ENCODE data around the gene FAM107B. TPM values are rescaled to one million over a fixed set of nuclear protein-coding genes. Genes with fewer than 3 reads are reported as not detected.
"Not testable (repeated sequence)": the region's sequence is repeated elsewhere in the genome, so short reads cannot be mapped to it uniquely, and the experiment has no call there.

FAM107B gene
- polyA plus RNA-seq, 5 donors: 56.0 to 102 (median 87.1) TPM

DNA sequence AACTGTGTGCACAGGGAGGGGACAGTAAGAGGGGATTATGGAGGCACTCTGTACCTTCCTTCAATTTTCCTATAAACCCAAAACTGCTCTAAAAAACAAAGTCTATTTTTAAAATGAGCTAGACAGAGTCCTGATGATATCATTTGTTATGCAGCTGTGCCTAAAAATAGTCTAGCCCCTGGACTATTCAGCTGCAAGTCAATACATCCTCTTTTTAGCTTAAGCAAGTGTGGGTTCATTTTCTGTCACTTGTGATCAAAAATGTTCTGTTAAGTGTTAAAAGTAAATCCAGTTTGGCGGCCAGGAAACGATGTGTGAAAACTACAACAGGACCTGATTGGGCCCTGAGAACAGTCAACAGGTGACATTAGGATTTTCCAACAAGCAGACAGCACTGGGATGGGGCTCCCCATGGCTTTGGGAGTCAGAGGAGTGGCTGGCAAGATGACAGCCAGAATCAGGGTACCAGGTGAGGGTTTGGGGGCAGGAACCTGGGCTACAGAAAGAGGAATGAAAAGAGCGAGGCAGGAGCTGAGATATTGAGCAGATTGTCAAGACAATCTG, 33.9 kb downstream of the FAM107B start:
- no peak for DNase-seq

DNA sequence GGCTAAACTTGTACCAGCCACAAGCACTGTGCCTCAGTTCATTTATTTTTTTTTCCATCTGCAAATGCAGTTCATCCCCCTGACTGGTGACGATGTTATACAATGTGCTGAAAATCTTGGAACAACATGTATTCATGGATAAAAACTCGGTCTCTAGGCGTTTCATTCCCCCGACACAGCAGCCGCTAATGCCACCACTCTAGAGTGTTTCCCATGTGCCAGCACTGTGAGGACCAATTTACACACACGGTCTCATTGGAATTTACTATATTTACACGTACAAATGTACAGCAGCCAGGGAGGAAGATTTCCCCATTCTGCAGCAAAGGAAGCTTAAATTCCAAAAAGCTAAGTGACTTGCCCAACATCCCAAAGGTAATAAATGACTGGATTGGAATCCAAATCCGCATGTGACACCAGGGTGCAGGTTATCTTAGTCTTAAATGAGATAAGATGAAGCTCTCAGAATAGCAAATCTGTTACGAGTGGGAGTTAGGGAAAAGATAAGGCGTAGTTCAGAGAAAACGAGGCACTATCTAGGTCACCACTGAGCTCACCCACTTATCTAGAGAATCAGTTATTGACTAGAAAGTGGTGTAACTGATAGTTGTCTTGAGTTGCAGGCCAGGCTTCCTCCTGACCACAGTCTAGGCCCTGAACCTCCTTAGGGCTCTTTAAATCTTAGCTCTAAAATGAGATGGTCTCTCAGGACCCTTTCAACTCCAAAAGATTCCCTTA, 36.7 kb downstream of the FAM107B start:
- no peak for DNase-seq

DNA sequence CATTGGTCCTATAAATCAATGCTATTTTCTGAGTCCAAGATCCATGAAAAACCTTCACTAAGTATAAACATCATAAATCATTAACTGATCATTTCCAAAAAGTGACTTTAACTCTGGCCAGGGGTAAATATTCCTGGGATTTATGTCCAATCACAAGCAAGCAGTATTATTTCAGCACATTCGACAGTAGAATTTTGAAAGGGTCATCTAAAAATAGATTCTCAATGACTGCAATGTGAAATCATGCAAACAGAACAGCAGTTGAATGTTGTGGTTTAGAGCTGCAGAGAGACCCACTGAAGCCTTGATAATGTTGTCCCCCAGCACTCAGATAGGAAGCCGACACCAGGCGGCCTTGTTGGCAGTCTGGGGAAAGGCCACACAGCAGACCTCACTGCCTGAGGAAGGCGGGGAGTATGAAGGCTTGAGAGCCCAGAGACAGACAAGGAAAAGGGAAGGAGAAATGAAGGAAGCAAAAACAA, 38.1 kb downstream of the FAM107B start:
- DNase-seq: peak; percentile 56 to 57

DNA sequence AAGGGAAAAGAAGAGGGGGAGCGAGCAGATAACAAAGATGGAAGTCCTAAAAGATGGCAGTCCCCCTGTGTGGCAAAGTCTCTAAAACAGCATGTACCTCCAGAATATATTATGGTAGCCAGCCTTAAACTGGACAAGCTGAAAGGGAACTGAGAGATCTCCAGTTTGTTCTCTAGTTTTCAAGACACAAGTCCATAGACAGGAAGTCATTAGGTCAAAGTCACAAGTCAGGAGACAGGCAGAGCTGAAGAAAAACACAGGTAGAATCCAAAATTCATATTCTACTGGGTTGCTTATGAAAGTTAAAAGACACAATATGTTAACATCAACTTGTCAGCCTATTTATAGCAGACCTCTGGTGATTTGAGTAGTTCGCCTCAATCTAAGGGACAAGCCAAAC, 38.7 kb downstream of the FAM107B start:
- no peak for DNase-seq

DNA sequence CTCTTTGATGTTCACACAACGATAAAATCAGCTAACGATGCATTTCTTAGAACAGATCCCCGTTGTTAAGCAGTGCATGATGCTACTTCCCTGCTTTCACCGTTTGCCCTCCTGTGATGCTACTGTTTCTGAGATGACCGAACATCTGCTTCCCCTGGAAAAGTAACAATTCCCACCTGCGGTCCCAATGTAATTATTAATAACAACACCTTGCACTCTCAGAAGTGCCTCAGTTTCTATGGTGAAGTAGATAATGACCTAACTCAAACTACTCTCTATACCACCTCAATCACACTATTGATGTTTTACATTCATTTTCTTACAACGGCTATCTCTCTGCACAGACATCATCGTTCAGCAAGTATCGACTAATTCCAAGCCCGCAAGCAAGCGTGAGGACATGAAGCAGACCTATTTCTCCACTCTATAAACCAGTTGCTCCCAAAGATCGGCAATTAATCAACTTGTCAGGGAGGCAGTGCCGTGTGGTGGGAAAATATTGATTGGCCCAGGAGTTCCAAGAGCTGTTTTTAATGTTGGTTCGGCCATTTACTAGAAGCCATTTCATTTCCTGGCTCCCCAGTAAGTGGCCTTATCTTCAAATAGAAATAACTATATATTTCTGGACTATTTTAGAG, 42.7 kb downstream of the FAM107B start:
- no peak for DNase-seq

DNA sequence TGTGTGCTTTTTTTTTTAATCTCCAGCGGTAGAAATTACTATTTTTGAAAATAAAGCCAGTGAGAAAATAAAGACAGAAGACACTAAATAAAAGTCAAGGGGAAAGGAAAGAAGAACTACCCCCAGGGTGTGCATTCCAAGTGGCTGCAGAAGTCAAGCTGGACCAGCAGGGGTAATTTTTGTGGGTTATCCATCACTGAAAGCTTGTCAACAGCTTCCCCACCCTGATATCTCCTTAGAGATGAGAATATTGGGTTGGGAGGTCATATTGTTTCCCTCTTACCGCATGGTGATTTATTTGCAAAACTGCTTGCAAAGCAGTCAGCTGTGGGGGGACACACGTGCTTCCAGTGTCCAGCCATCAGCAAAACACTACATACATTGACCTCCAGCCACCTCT, 46.4 kb downstream of the FAM107B start:
- no peak for DNase-seq

DNA sequence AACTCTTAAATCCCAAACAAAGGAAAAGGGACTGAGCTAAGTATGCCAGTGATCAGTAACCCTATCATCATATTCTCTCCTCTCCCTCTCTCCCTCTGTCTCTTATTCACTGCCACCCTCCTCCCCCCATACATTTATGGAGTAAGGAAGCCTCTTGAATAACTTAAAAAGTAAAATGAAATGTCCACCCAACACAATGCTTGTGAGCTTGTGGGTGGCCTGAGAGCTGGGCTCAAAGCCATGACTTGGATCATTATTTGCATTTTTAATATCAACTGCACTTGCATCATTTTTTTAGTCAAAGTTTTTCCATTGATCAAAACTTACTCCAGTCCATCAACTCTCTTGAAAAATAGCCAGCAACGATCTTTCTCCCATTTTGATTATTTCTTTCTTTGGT, 46.8 kb downstream of the FAM107B start:
- DNase-seq: peak; percentile 48 to 53

DNA sequence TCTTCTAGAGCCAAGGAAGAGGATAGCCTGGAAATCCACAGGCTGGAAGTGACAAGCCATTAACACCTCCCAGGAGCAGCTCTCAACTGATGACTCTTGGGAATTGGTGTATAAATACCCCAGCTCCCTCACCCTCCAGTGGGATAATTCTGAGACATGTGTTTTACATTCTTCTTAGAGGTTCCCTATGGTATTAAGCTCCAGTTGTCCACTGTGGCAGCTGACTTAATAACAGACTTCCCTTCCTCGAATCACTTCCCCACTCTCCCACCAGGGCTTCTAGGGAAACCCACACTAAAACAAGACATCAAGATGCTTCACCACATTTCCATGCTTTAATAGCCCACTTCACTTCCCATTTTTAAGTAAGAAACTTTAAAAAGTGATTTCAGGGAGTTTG, 47.2 kb downstream of the FAM107B start:
- DNase-seq: no peak

DNA sequence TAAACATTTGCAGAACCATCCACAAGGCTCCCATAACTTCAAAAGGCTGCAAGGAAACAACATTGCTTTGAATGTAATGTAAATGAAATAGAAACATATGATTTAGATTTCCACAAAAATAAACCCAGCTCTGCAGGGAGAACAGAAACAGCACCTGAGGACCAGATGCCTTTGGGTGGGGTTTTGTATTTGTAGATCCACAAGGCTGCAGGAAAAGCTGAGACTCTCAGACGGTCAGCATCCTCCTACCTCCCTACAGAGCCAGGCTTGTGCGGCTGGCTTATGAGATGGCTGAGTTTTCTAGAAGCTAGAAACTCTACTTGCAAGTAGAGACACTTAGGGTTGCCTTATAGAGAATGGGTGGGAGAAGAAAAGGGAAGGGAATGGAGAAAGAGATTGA, 49.8 kb downstream of the FAM107B start:
- no peak for DNase-seq

DNA sequence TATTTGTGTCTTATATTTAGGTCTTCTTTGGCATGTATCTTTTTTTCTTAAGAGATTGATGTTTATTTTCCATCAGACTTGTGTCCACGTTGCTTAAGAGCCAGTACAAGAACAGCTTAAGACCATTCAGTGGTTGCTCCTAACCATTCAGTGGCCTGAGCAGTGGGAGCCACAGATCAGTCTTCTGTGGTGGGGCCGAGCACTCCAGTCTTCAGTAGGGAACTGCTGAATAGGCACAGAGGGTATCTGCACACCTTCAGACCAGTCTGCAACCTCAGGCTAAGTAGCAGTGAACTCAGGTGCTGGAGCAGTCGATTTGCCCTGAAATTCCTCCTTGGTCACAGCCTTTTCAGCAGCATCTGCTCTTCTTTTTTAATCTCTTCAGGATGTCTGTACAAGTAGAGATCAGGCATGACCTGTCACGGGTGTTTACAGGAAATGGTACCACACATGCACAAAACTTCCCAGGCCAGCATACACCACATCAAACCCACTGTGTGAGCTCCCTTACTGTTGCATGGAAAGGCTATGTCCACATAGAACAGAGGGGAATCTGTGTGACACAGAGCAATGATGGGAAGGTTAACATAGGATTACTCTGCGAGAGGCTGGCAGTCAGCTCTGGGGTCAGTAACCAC, 51.5 kb downstream of the FAM107B start:
- no peak for DNase-seq

DNA sequence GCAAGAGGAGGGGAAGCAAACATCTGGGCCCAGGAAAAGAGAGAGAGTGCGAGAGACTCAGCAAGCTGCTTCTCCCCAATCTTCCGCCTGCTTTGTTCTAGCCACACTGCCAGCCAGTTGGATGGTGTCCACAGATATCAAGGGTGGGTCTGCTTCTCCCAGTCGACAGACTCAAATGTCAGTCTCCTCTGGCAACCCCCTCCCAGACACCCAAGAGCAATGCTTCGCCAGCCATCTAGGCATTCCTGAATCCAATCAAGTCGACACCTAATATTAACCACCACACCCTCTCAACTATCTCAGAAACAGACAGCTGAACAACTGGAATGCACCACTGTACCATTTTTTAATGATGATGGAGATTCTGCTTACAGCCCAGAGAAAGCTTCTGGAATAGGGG, 57.1 kb downstream of the FAM107B start:
- no peak for DNase-seq

DNA sequence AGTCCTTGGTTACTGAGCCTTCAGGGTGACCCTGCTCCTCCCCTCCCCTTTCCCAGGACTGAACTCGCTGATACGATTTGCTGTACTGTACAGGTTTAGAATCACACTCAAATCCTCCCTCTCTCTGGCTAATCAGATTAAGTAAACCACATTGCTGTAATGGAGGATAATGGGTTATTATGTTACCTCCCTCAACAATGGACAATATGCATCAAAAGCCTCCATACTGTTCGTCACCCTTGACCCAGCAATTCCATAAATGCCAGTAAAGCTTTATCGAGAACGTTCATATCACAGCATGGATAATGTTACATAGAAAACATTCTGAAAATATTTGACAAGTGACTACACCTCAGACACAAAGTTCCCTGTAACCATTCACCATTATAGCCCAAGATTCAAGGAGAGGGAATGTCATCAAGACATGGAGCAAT, 61.7 kb downstream of the FAM107B start:
- no peak for DNase-seq

DNA sequence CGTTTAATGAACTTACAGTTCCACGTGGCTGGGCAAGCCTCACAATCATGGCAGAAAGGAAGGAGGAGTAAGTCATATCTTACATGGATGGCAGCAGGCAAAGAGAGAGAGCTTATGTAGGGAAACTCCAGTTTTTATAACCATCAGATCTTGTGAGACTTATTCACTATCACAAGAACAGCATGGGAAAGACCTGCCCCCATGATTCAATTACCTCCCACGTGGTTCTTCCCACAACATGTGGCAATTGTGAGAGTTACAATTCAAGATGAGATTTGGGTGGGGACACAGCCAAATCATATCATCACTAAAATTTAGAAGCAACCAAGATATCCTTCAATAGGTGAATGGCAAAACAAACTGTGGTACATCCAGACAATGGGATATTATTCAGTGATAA, 65.4 kb downstream of the FAM107B start:
- DNase-seq: not testable (repeated sequence)

DNA sequence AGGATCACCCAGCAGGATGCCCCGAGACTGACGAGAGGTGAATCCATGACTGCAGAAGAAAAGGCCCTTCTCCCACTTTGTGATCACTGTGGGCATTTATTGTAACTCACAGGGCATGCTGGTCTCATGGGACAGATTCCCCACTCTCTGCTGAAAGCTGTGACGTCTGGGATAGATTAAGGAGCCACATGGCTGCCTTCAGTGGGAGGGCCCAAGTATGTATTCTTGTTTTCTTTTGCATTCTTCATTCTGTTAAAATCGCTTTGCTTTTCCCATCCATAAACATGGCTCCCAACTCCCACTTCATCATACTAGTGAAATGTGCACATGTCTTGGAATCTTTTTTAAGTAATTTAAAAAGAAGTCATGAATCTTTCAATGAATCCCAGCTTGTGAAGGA, 67.2 kb downstream of the FAM107B start:
- DNase-seq: no peak

DNA sequence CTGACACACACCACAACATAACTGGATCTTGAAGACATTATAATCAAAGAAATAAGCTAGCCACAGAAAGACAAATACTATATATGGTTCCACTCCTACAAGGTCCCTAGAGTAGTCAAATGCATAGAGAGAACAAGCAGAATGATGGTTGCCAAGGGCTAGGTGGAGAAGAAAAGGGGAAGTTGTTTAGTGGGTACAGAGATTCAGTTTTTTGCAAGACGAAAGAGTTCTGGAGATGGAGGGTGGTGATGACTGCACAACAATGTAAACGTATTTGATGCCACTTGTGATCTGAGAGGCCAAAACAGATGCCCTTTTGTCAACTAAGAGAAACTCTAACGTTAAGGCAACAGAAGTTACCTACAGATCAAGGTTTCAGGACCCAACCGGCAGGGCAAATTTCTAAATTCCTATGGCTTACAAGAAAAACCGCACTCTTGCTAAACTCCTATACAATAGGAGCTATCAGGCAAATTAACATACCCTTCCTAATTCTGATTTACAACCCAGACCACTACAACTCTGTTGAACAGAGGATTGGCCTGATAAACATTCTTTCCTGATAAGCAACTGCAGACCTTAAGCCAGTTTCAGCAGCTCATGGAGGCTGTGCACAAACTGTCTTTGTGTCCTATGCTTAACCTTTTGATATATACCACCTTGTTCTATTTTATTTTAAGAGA, 69.0 kb downstream of the FAM107B start:
- DNase-seq: no peak

DNA sequence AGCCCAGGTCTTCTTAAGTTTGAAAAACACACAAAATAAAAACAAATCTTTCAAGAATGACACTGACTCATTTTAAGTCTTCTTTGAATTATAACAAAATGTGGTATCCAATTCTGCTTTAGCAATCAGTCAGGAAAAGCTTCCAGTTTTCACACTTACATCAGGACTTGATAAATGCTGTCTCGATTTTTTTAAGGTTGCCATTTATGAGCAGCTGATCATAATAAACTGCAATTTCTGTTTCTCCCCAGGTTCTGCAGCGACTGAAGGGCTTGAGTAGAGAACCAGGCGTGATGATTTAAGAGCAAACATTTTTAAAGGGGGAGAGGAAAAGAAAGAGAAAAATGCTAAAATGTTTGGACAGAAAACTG, 71.1 kb downstream of the FAM107B start:
- no peak for DNase-seq

DNA sequence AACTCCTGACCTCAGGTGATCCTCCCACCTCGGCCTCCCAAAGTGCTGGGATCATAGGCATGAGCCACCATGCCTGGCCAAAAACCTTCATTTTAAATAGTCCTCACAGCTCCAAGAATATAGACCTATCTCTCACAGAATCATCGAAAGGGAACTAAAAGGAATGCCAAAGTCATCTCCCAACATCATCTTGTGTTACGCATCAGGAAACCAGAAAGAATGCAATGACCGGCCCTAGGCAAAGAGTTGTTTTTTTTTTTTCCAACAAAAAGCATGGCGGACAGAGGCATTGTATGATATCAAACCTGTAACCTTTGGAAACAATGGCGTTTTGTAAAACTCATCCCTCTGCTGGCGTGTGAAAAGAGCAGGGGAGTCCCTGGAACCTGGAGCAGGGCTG, 73.2 kb downstream of the FAM107B start:
- DNase-seq: no peak

DNA sequence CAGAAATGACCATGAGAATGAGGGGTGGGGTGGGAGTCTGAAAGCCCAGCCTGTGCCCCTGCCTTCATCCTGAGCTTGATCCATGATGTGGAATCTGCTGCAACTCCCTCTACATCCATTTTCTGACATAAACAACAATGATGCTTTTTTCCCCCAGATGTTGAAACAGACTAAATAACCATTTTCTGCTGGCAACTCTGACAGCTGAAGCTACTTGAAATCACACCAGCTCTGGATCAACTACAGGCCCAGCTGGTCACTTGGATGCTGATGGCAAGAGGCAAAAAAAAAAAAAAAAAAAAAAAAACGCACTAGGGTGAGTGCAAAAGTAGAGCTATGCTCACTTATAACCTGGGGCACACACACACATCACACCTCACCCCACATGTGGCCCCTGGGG, 74.2 kb downstream of the FAM107B start:
- peak in 1 of 2 donors; percentile 64 for DNase-seq

DNA sequence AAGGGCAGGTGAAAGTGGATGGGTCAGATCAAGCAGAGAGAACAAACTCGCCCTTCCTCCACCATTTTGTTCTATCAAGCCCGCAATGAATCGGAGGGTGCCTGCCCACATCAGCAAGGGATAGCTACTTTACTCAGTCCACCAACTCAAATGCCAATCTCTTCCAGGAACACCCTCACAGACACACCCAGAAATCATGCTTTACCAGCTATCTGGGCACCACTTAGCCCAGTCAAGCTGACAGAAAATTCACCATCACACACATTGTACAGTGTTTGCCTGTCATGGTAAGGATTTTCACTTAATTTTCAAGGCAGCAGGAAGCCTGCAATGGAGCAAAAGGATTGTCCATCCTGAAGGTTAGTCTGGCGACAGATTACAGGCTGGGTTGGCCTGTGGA, 75.2 kb downstream of the FAM107B start:
- no peak for DNase-seq

DNA sequence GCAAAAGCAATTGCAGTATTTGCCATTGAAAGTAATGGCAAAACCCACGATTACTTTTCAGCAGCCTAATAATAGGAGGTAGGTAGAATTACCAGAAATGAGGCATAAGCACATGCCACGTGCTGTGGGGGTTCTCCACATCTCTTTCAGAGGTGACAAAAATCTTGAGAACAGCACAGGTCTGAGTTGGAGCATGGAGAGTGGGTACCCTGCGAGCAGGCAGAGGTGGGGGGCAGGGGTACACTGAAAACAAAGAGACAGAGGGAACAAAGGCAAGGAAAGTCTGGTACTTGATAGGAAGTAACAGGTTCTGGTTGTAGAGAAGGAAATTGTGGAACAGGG, 75.9 kb downstream of the FAM107B start:
- DNase-seq: no peak

DNA sequence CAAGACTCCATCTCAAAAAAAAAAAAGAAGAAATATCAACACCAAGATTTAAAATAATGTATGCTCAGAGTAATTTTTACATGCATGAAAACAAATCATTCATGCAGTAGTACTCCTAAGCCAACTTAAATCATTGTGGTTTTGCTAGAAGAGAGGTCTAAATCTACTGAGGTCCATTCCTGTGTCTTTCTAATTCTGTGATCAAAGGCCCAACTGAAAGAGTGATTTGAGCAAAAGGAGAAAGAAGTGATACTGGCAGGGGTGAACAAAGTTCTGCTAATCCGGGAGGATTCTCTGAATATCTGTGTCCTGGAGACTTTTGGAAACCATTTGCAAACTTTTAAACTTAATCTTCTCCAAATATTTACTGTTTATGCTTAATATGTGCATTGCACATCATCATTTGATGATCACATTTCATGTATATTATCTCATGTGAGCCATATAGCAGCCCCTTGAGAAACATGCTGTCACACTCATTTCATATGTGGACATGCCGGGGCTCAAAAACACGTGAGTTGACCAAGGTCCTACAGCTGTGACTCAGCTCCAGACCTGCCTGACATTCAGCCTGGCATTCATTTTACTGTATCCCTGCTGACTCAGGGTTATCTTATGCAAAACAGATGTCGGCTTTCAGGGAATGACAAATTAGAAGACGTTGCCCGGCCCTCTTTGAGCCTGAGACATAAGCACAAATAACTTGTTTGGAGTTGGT, 76.4 kb downstream of the FAM107B start:
- no peak for DNase-seq

DNA sequence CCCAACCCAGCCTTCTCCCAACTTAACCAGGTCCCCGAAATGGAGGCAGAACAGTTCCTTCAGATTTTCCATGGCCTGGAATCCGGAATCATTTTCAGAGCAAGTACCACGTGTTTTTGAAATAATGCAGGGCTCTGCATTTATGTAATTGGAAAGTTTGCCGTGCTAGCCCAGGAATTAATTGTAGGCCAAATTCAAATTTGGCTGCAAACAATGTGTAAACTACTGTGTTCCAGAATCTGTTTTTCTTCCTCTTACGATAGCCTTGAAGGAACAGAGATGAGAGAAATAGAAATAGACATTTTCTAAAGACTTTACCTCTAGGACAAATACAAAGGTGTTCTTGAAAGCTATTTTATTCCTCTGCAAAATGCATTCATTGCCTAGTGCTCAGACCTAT, 77.4 kb downstream of the FAM107B start:
- DNase-seq: no peak

Measured in right lung (tissue), 5 donors.